NCI-H1105 (cell line): Measurements from ENCODE around the gene CTSZ.

Source experiments
- DNase-seq: peaks from one replicate; lab custom pipeline; 2025; lab: John Stamatoyannopoulos, UW

CTSZ gene

GRCh38 chr20:59031564-59032022 is 24.5 kb upstream of the CTSZ start:
- no peak for DNase-seq

- DNase-seq, result no peak
These were observed 24.0 kb upstream of the CTSZ start for GRCh38 chr20:59030911-59031563.

GRCh38 chr20:59028812-59029211 is 21.8 kb upstream of the CTSZ start:
- DNase-seq, result no peak

- DNase-seq, result no peak
These were observed 20.8 kb upstream of the CTSZ start for GRCh38 chr20:59027741-59028320.

- no peak for DNase-seq
These were observed 20.1 kb upstream of the CTSZ start for GRCh38 chr20:59026904-59027740.

- DNase-seq, result no peak
These were observed 18.5 kb upstream of the CTSZ start for GRCh38 chr20:59025511-59025910.

- no peak for DNase-seq
These were observed 18.0 kb upstream of the CTSZ start for GRCh38 chr20:59025086-59025485.

- no peak for DNase-seq
These were observed 17.1 kb upstream of the CTSZ start for GRCh38 chr20:59024111-59024530.

GRCh38 chr20:59023616-59024015 is 16.6 kb upstream of the CTSZ start:
- no peak for DNase-seq

- no peak for DNase-seq
These were observed 15.7 kb upstream of the CTSZ start for GRCh38 chr20:59022754-59023153.

GRCh38 chr20:59020938-59021551 is 14.0 kb upstream of the CTSZ start:
- no peak for DNase-seq

GRCh38 chr20:59019217-59019616 is 12.2 kb upstream of the CTSZ start, which contains the start of gene TUBB1:
TUBB1 (plus strand) TSS chr20:59019429; CDS start chr20:59019523, 94 bp downstream.
- no peak for DNase-seq

- DNase-seq, result no peak
These were observed 11.8 kb upstream of the CTSZ start for GRCh38 chr20:59018817-59019216.

- DNase-seq, result no peak
These were observed 10.6 kb upstream of the CTSZ start for GRCh38 chr20:59017493-59018231.

GRCh38 chr20:59016795-59017492 is 9.9 kb upstream of the CTSZ start:
- DNase-seq, result no peak

GRCh38 chr20:59015812-59016711 is 9.0 kb upstream of the CTSZ start:
- no peak for DNase-seq

GRCh38 chr20:59015411-59015810 is 8.4 kb upstream of the CTSZ start:
- no peak for DNase-seq

GRCh38 chr20:59014680-59015389 is 7.8 kb upstream of the CTSZ start:
- DNase-seq, result no peak

GRCh38 chr20:59013959-59014608 is 7.0 kb upstream of the CTSZ start:
- DNase-seq, result no peak
